Astrocyte (in vitro differentiated cells and primary cell): ENCODE data around the gene TRIM59.

Experiments
- CTCF ChIP-seq: IDR thresholded peaks from 2 replicates; pipeline ENCODE4 v1.5.1; 2011; ENCODE audit warnings: low read depth, mild to moderate bottlenecking, inconsistent platforms, low read length, moderate library complexity; ENCODE audit not compliant: insufficient read depth
- EZH2 ChIP-seq: IDR thresholded peaks from 2 replicates; pipeline ENCODE4 v1.6.1; 2012; ENCODE audit warnings: mild to moderate bottlenecking, low read length, inconsistent platforms; ENCODE audit not compliant: insufficient read depth

- TF ChIP-seq CTCF (no peak), EZH2 (no peak)
Observed at GRCh38 chr3:160400702-160401150, 48.9 kb downstream of the TRIM59 start.
